Astrocyte (in vitro differentiated cells and primary cell): ENCODE results near the gene NF2. TPM values are rescaled to one million over a fixed set of nuclear protein-coding genes. Genes with fewer than 3 reads are reported as not detected.

Experiments
- DNase-seq: peaks from one replicate; pipeline ENCODE4 v3.0.0-alpha.2; 2010; ENCODE audit warnings: low read depth
- FAIRE-seq: peaks from 2 replicates; lab custom pipeline; 2011; peaks lifted over from hg19 to GRCh38; lab: Jason Lieb, UNC
- H2AFZ ChIP-seq: 2 replicates; pipeline ENCODE4 v1.6.0; 2012; ENCODE audit warnings: low read depth, low read length, inconsistent platforms
- H3K27ac ChIP-seq: 2 replicates; pipeline ENCODE4 v1.5.1; 2011; ENCODE audit warnings: low read depth, low read length, inconsistent platforms
- H3K27me3 ChIP-seq: 2 replicates; pipeline ENCODE4 v1.6.0; 2011; ENCODE audit warnings: low read length, inconsistent platforms; ENCODE audit not compliant: insufficient read depth
- H3K36me3 ChIP-seq: 2 replicates; pipeline ENCODE4 v1.5.1; 2011; ENCODE audit warnings: low read length, inconsistent platforms; ENCODE audit not compliant: insufficient read depth
- H3K4me1 ChIP-seq: 2 replicates; pipeline ENCODE4 v1.5.1; 2011; ENCODE audit warnings: low read length, inconsistent platforms; ENCODE audit not compliant: insufficient read depth
- H3K4me2 ChIP-seq: 2 replicates; pipeline ENCODE4 v1.6.0; 2012; ENCODE audit warnings: low read length, inconsistent platforms
- H3K4me3 ChIP-seq: 2 replicates; pipeline ENCODE4 v1.5.1; 2011; ENCODE audit warnings: low read depth, mild to moderate bottlenecking, low read length, inconsistent platforms; ENCODE audit not compliant: insufficient read depth
- H3K79me2 ChIP-seq: 2 replicates; pipeline ENCODE4 v1.6.0; 2012; ENCODE audit warnings: mild to moderate bottlenecking, low read length, inconsistent platforms; ENCODE audit not compliant: insufficient read depth
- H3K9ac ChIP-seq: 2 replicates; pipeline ENCODE4 v1.6.0; 2012; ENCODE audit warnings: mild to moderate bottlenecking, low read length, inconsistent platforms
- H3K9me3 ChIP-seq: 2 replicates; pipeline ENCODE4 v1.5.1; 2012; ENCODE audit warnings: low read depth, mild to moderate bottlenecking, low read length, inconsistent platforms; ENCODE audit not compliant: insufficient read depth
- H4K20me1 ChIP-seq: 2 replicates; pipeline ENCODE4 v1.6.0; 2012; ENCODE audit warnings: low read length, inconsistent platforms; ENCODE audit not compliant: insufficient read depth
- H3K27ac Mint-ChIP-seq: one replicate; pipeline ENCODE4 v1.8.0; 2021; ENCODE audit warnings: mild to moderate bottlenecking, mixed read lengths; ENCODE audit not compliant: unreplicated experiment
- H3K27me3 Mint-ChIP-seq: one replicate; pipeline ENCODE4 v1.8.0; 2021; ENCODE audit warnings: low read depth, mixed read lengths; ENCODE audit not compliant: unreplicated experiment
- H3K36me3 Mint-ChIP-seq: one replicate; pipeline ENCODE4 v1.8.0; 2021; ENCODE audit warnings: low read depth, mixed read lengths; ENCODE audit not compliant: unreplicated experiment
- H3K4me1 Mint-ChIP-seq: one replicate; pipeline ENCODE4 v1.8.0; 2021; ENCODE audit warnings: low read depth, mixed read lengths; ENCODE audit not compliant: unreplicated experiment
- H3K4me3 Mint-ChIP-seq: one replicate; pipeline ENCODE4 v1.8.0; 2021; ENCODE audit warnings: mild to moderate bottlenecking, moderate library complexity, mixed read lengths; ENCODE audit not compliant: unreplicated experiment
- H3K9me3 Mint-ChIP-seq: one replicate; pipeline ENCODE4 v1.8.0; 2021; ENCODE audit warnings: mild to moderate bottlenecking, mixed read lengths; ENCODE audit not compliant: unreplicated experiment
- EZH2 ChIP-seq: IDR thresholded peaks from 2 replicates; pipeline ENCODE4 v1.6.1; 2012; ENCODE audit warnings: mild to moderate bottlenecking, low read length, inconsistent platforms; ENCODE audit not compliant: insufficient read depth
- total RNA-seq: library from RNA; stranded (reverse); gene quantifications from 2 replicates; pipeline ENCODE4 v1.2.1, GENCODE V29; 2021
- TF ChIP-seq, protein P1 (sequence below): IDR thresholded peaks from 2 replicates; pipeline ENCODE4 v1.5.1; 2011; ENCODE audit warnings: low read depth, mild to moderate bottlenecking, inconsistent platforms, low read length, moderate library complexity; ENCODE audit not compliant: insufficient read depth

NF2 gene
- total RNA-seq, 1 donor from 2014 or later: 93.4 TPM

DNA sequence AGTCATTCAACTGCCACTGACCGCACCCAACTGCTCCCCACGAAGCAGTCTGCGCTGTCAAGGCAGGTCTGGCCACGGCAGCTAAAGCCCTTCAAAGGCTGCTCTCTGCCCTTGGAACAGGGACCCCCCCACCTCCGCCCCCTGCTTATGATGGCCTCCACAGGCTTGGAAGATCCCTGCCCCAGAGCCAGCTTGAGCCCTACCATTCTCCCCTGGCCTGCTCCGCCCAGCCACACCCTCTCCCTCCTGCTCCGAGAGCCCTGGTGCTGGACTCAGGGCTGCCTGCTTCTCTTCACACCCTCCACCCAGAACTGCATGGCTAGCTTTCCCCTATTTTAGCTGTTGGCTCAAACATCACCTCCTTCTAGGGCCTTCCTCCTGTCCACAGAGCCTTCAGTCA is 144.4 kb downstream of the NF2 start:
- Histone ChIP-seq H3K27me3 (no peaks in the 10 kb centered on the region), H3K36me3 (no peaks in the 10 kb centered on the region), H4K20me1 (no peaks in the 10 kb centered on the region), H3K27ac (no peak overlapping the region), H3K9ac (no peak overlapping the region), H3K4me2 (no peak overlapping the region), H2AFZ (no peak overlapping the region), H3K4me3 (no peak overlapping the region), H3K4me1 (no peaks in the 10 kb centered on the region), H3K79me2 (no peaks in the 10 kb centered on the region), H3K9me3 (no peaks in the 10 kb centered on the region)
- Mint-ChIP-seq H3K9me3 (no peaks in the 10 kb centered on the region), H3K27ac (no peak overlapping the region), H3K4me1 (no peaks in the 10 kb centered on the region), H3K27me3 (no peaks in the 10 kb centered on the region), H3K36me3 (peaks cover 11% of the 10 kb centered on the region), H3K4me3 (no peak overlapping the region)
- DNase-seq: no peak
- no peak for FAIRE-seq
- TF ChIP-seq, protein P1, sequence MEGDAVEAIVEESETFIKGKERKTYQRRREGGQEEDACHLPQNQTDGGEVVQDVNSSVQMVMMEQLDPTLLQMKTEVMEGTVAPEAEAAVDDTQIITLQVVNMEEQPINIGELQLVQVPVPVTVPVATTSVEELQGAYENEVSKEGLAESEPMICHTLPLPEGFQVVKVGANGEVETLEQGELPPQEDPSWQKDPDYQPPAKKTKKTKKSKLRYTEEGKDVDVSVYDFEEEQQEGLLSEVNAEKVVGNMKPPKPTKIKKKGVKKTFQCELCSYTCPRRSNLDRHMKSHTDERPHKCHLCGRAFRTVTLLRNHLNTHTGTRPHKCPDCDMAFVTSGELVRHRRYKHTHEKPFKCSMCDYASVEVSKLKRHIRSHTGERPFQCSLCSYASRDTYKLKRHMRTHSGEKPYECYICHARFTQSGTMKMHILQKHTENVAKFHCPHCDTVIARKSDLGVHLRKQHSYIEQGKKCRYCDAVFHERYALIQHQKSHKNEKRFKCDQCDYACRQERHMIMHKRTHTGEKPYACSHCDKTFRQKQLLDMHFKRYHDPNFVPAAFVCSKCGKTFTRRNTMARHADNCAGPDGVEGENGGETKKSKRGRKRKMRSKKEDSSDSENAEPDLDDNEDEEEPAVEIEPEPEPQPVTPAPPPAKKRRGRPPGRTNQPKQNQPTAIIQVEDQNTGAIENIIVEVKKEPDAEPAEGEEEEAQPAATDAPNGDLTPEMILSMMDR: no peak
- no peak for TF ChIP-seq EZH2

Other genes with a start within 250 kb of the NF2 start
- 65.9 and 69.5 TPM in 2 replicates for gene AP1B1, start 215.1 kb upstream of the NF2 start, total RNA-seq
- not detected in 2 replicates for gene RFPL1, start 165.1 kb upstream of the NF2 start, total RNA-seq
- gene NEFH, start 123.4 kb upstream of the NF2 start, total RNA-seq: 3.1 TPM in 2 replicates
- 85.0 and 92.5 TPM in 2 replicates for gene THOC5, start 49.9 kb upstream of the NF2 start, total RNA-seq
- gene NIPSNAP1, start 22.5 kb upstream of the NF2 start, total RNA-seq: 84.7 and 85.4 TPM in 2 replicates
- 0.12 TPM in 1 of 2 replicates, not detected in the other for gene CABP7, start 116.4 kb downstream of the NF2 start, total RNA-seq
- gene ZMAT5, start 163.4 kb downstream of the NF2 start, total RNA-seq: 24.4 and 24.8 TPM in 2 replicates
- gene UQCR10, start 163.7 kb downstream of the NF2 start, total RNA-seq: 110 and 112 TPM in 2 replicates
- 69.5 and 71.2 TPM in 2 replicates for gene ASCC2, start 234.6 kb downstream of the NF2 start, total RNA-seq